Measurements from ENCODE around the gene CEACAM1. TPM values are rescaled to one million over a fixed set of nuclear protein-coding genes. Genes with fewer than 3 reads are reported as not detected.
"Not testable (repeated sequence)": the region's sequence is repeated elsewhere in the genome, so short reads cannot be mapped to it uniquely, and the experiment has no call there.

The CEACAM1 gene
- 3.5 TPM for total RNA-seq

DNA sequence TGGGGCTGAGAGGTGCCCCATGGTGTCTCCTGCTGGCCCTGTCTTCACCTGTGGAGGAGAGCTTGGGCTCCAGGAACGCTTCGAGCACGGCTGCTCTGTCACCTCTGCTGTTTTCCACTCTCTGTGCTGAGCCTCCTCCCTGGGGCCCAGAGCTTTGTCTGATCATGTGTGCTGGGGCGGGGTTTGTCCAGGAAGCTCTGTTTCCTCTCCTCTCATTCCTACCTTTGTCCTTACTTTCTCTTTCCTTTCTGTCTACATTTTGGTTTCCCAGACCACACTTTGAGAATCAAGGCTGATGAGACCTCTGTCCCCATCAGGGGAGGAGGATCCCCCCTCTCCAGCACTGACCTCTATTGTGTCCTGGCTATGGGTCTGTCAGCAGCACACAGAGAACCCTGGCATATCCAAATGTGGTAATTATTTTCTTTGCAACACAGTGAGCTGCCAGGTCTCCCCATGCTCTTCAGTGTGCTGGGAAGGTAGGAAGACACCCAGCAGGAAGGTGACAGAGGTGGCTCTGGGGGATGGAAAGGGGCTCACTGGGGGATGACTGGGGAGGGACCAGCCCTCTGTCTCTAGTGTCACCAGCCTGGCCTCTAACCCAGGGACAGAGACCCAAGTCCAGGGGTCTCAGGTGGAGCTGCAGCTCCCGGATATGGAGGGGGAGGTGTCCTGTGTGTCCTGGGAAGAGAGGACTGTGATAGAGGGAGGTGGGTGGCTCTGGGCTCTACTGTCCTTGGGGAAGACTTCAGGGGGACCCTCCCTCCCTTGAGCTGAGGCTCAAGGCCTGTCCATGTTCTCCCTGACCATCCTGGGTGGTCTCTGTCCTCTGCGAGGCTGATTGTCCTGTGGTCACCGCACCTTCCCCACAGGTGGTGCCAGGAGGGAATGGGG, at the start of gene CEACAM1:
Gene CEACAM1 (minus strand): TSS at position 128 of the 894 bp plus-strand sequence. CDS start 107 bp downstream, at position 21.
- no peak for DNase-seq

DNA sequence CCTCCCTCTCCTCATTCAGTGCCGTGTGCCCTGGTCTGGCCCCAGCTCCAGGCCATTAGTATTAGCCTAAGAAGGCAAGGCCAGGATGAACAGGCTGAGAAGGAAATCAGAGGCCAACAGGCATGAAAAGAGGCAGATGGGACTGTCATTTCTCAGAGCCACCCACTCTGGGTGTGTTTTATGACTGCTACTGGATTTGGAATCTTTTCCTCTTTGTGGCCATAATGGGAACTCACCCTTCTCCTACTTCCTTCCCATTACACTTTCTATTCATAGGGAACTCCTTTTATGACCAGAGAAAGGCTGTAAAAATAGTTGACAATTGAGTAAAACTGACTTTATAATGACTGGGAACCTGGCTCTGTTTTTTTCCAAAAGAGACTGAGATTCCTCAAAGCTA, 48.7 kb upstream of the CEACAM1 start:
- DNase-seq, result no peak

DNA sequence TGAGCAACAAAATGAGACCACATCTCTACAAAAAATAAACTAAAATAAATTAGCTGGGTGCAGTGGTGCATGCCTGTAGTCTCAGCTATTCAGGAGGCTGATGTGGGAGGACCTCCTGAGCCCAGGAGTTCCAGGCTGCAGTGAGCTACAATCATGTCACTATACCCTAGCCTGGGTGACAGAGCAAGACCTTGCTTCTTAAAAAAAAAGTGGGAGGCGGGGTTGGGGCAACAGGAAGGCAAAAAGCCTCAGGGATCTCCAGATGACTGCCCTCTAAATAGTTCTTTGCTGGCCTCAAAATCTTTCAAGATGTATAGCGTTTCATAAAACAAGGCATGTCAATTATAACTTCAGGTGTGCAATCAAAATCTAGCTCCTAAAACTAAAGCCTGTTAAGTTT, 48.0 kb upstream of the CEACAM1 start:
- no peak for DNase-seq

DNA sequence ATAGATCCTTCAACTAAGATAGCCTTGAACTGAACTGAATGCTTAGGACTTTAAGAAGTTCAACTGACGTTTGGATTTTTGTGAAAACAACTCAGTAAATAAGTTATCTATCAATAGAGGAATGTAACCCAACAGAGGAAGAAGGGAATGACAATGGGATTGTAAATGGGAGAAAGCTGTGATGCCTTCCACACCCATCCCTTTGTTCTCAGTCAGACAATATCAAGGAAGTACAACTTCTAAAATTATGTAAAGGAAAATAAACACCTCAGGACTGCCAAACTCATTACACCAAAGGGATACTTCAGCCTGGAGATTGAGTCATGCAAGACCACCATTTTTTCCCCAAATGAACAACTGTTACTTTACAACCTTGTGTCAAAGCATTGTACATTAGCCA, 45.4 kb upstream of the CEACAM1 start:
- no peak for DNase-seq

DNA sequence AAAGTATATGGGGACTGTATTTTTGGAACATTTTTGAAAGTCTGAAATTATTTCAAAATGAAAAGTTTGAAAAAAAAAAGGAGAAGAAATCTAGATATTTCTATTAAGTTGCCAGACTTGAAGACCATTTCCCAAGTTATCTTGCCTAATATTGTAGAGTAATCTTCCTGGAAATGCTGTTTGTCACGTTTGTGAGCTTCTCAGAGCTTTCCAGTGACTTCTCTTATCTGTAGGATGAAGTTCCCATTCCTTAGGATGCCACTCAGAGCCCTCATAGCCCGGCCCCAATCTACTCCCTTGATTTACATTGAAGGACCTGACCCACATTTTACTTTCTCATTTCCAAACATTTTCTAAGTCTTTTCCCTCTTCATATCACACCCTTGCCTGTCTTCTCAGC, 42.8 kb upstream of the CEACAM1 start:
- DNase-seq, result no peak

DNA sequence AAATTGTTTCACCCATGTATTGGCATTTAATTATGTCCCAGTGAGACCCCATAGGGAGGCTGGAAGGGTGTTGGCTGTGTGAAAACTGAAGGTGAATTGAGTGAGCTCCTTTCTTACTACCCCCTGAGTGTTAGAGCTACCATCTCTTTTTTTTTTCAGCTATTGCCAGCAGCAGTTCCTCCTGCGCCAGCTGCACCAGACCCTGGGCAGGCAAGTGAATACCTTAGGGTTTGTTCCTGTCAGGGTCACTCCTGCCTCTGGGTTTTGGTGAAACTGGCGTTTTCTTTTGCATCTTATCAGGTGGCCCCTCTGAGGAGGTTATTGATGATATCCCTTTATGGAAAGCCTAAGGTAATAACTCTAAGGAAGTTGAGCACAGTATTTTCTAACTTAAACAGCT, 40.9 kb upstream of the CEACAM1 start:
- DNase-seq, result no peak

DNA sequence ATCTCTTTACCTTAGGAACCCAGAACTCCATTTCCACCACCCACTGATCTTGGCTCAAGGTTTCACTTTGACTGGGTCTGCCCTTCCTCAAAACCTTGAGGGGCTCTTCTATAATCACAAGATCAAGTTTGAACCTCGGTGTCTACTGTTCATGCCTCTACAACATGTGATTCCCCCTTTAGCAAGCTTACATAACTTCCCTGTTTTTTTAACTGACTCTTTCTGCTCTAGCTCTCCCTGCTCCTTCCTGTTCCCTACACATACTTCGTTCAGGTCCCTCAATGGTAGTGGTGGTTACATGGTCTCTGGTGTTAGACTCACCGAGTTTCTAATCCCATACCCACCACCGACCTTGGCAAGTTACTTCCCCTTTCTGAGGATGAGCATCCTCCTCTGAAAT, 39.7 kb upstream of the CEACAM1 start:
- no peak for DNase-seq

DNA sequence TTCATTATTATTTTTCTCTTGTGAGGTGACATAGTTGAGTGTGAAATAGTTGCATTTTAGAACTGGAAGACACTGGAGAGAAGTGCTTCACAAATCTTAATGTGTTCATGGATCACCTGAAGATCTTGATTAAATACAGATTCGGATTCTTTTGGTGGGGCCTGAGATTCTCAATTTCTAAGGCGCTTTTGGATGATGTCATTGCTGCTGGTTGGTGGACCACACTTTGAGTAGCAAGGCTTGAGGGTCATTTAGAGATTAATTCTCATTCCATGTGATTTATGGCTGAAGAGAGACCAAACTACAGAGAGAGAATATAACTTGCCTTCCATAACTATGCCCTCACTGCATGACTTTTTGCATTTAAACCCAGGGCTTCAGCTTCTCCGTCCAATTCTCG, 39.3 kb upstream of the CEACAM1 start:
- DNase-seq, result no peak

DNA sequence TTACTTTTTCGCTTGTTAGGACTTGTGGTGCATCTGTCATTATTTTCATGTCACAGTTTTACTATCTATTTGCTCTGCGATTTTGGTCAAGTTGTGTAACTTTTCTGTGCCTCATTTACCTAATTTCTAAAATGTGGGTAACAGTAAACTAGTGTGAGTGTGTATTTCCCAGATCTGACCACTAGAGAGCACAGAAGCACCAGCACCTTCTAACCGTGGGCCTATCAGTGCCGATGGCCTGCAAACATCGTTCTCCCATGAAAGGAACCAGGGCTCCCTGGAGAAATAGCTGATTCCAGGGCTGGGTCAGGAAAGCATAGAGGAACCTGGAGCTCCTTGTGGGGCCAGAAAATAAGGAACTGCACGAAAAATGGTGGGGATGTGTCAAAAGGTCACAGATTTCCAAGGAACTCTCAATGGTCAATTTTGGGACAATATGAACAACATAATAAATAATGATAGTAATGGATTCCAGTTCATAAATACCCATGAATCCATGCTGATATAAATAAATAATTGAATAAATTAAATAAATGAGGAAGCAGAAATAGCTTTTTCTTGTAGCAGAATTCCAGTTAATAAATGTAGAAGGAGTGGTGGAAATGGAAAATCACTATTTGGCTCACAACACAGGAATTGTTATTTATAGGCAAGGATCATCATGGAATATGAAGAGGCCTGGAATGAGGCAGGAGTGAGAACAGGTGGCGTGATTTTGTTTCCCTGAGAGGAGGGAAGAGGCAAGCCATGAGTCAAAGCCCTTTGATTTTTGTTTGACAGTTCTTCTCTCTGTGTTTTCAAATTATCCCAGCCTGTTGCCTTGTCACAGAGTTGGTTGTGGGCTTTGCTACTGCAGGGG, 35.3 kb upstream of the CEACAM1 start:
- no peak for DNase-seq

DNA sequence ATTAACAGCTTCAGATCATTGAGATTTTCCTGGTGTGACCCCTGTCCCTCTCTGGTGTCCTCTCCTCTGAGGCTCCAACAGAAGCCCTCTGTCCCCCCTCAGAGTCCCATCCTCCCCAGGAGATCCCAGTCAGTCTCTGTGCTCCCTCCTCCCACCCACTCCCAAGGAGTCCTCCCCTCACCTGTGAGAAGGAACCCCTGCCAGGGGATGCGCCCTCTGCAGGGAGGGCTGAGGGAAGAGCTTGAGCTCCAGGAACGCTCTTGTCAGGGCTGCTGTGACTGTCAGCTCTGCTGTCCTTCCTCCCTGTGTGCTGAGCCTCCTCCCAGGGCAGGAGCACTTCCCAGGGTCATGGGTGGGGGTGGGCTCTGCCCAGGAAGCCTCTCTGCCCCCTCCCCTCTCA, 33.2 kb upstream of the CEACAM1 start:
- no peak for DNase-seq

DNA sequence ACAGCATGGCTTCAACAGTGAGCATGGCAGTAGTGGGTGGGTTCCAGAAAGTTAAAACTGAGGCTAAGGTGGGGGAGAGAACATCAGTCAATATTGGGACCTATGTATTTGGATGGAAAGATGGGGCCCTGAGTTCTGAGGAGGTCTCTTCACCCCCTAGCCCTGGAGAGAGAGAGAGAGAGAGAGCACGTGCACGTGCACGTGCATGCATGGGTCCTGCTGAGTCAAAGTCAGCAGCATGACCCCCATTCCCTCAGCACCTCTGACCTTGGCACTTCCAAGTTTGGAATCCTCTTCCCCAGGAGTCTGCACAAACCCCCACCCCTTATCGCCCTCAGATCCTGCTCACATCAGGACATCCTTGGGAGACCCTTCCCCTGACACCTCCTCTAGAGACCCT, 32.5 kb upstream of the CEACAM1 start:
- no peak for DNase-seq

DNA sequence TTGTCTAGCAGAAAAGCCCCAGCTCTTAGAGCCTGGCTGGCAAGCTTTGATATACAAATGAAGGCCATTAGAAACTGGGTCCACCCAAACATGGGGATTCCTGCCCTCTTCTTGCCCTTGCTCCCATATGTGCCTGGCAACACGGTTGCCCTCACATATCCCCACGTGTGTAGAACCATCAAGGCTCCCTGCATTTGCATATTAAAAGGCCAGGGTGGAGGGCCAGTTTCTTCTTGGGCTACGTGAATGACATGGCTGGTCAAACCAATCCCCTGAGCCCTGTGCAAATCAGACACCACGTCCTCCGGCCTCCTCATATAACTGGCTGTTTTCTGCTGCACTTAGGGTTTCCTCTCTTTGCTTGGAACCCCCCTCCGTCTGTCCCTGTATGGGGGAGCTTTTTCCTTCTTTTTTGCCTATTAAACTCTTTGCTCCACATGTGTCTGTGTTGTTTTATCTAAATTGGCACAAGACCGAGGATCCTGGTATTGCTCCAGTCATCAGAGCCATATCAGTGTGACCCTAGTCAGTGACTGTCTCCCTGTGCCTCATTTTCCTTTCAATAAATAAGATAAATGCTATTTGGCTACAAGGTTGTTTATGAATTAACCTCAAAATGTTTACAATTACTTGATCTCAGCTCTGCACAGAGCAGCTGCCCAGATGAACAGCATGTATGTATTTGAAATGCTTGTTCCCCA, 30.3 kb upstream of the CEACAM1 start:
- DNase-seq, result no peak

DNA sequence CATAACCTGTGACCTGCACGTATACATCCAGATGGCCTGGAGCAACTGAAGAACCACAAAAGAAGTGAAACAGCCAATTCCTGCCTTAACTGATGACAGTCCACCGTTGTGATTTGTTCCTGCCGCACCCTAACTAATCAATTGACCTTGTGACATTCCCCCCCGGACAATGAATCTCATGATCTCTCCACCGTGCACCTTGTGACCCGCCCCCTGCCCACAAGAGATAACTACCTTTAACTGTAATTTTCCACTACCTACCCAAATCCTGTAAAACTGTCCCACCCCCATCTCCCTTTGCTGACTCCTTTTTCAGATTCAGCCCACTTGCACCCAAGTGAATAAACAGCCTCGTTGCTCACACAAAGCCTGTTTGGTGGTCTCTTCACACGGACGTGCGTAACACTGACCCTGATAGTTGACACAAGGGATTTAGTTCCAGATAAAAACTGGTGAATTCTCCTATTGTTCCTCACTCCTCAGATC, 29.1 kb upstream of the CEACAM1 start:
- not testable (repeated sequence) for DNase-seq

DNA sequence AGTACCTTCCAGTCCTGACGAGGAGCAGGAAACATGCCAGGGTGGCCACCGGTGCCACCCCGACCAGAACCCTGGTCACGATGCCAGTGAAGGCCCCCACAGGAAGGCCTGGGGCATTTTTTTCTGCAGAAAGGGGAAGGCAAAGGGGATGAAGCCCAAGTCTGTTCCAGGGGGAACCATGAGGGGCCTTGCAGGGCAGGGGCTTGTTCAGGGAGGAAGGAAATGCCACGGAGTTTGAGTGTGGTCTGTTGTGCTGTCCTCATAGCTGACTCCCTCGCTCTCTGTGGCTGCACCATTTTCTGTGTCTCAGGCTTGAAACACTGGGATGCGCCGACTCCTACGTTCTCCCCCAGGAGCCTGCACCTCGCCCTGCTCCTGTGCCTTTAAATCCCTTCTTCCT, 27.5 kb upstream of the CEACAM1 start:
- no peak for DNase-seq

DNA sequence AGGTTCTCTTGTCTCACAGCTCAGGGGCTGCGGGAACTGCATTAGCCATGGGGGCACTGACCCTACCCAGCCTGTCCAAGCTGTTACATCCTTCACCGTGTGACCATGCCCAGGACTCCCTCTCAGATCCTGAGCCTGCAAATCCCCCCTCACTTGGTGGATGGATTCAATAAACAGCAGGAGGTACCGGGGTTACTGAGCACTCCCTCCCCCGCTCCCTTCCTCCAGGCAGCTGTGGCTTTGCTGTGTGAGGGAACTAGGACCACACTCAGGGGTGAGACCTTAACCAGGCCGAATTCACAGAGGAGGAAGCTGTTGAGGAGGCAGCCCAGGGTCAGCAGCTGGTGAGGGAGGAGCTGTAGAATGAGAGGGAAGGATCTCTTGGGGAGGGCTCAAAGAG, 27.0 kb upstream of the CEACAM1 start:
- no peak for DNase-seq

DNA sequence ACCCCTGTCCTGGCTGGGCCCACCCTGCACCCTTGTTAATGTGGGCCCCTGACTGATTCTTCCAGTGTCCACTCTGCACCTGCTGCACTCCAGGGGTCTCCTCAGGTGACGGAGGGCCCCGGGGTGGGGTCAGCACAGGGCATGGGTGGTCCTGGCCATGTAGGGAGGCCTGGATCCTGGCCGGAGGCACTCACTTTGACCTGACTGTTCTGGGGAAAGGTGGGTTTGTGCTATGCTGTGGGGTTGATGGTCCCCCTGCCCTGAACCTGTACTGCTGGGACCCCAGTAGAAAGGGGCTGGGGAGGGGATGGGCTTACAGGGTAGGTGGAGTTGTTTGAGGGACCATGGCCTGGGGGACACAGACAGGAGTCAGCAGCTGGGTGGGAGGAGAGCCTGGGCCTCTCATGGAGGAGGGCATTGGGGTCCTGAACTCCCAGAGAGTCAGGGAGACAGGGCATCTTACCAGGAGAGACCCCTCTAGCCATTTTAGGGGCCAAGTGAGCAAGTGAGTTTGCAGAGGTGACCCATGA, 25.8 kb upstream of the CEACAM1 start:
- DNase-seq, result no peak

DNA sequence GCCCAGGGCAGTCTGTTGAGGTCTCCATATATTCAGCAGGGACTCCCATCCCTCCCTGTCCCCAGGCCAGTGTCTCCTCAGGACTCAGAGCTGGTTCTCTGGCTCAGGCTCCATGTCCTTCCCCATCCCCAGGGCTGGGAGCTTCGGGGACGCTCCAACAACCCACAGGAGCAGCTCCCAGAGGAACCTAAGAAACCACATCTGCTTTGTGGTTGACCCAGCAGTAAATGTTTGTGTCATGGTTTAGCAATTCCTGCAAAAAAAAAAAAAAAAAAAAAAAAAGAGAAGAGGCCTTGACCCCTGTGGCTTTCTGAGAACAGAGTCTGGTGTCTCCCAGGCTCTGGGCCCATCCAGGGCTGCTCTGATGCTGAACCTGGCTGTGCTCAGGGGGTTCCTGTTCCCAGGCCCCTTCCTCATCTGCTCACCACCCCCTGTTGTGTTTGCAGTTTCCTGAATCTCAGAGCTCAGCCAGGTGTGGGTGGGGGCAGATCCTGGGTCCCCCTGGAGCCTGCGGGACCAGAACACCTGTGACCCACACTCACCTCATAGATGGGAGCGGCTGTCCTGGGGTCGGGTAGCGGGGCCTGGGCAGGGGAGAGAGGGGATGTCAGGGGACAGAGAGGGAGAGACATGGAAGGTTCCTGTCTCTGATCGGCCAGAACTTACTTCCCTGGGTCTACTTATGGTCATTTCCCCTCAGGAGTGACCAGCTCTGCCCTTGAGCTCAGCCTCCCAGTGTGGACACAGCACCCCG, 25.2 kb upstream of the CEACAM1 start:
- DNase-seq, result no peak

DNA sequence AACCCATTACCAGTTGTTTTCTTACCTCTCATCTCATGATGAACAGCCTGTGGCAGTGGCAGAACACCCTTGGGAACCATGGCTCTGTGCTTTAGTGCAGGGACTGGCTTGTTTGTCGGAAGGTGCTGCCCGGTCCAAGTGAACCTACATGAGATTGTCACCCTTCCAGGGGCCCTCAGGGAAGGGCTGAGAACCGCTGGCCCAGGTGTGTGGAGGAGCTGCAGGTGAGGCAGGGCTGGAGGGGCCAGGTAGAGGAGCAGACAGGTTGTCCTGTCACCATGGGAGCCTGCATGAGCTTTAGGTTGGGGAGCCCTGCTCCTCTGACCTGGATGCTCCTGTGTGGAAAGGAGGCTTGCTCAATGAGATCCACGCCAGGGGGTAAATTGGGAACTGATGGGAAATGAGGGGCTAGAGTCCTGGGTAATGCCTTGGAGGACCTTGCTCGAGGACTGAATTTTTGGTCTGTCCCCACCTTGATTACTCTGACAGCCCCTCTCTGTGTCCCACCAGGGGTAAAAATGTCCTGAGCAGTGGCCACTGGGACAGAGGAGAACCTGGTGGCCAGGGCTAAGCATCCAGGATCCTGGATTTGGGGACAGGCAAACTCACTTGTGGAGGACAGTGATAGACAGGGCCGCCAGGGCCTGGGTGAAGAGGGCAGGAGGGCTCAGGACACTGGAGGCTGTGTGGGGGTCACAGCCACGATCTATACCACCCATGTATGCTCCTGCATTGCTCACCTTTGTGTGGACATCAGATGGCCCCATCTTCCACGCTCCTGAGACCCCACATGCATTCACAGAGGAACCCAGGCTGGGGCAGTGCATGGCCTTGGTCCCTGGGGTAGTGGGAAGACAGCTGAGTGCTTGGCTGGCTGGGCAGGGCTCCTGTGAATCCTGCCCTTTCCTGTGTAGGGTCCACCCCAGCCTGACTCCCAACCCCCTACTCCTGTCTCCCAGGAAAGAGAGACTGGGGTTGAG, 24.1 kb upstream of the CEACAM1 start:
- no peak for DNase-seq

DNA sequence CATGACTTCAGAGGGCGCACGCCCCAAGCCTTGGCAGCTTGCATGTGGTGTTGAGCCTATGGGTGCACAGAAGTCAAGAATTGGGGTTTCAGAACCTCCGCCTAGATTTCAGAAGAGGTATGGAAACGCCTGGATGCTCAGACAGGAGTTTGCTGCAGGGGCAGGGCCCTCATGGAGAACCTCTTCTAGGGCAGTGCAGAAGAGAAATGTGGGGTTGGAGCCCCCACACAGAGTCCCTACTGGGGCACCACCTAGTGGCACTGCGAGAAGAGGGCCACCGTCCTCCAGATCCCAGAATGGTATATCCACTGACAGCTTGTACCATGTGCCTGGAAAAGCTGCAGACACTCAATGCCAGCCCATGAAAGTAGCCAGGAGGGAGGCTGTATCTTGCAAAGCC, 22.2 kb upstream of the CEACAM1 start:
- not testable (repeated sequence) for DNase-seq

DNA sequence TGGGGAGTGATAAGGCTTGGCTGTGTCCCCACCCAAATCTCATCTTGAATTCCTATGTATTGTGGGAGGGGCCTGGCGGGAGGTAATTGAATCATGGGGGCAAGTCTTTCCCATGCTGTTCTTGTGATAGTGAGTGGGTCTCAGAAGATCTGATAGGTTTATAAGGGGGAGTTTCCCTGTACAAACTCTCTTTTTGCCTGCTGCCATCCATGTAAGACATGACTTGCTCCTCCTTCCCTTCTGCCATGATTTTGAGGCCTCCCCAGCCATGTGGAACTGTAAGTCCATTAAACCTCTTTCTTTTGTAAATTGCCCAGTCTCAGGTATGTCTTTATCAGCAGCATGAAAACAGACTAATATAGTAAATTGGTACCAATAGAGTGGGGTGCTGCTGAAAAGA, 20.8 kb upstream of the CEACAM1 start:
- DNase-seq, result not testable (repeated sequence)
